Measurements from ENCODE around the gene HAT1. TPM values are rescaled to one million over a fixed set of nuclear protein-coding genes. Genes with fewer than 3 reads are reported as not detected.
"Not testable (repeated sequence)": the region's sequence is repeated elsewhere in the genome, so short reads cannot be mapped to it uniquely, and the experiment has no call there.

HAT1 gene
- total RNA-seq, 1 donor from 2014 or later, result 30.0 TPM

DNA sequence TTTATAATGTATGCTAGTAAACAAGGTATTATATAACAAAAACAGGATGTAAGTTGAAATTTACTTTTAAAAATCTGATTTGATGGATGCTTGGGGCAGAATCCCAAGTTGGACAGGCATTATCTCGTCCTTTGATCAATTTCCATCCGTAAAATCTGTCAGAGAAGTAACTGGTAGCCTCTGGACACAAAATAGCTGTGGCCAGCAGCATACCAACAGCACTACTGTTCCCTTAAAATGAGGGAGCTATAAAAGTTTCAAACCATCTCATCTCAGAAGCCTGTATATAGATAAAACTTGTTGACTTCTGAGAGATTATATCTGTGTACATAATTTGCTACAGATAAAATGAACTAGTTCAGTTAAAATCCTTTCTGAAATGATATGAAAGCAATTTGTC lies 62.8 kb downstream of the HAT1 start:
- no peaks in the 10 kb centered on the region for H3K27me3 ChIP-seq
- intact Hi-C loops (cut with DNase I), result no loop called here
- TF ChIP-seq POLR2A (IDR thresholded peaks at IDR 0.05), result no peak
- no peak for TF ChIP-seq POLR2AphosphoS5 (IDR thresholded peaks at IDR 0.05; ENCODE audit: insufficient read depth in 1 of 2, low read depth in 1 of 2)
- no peak for TF ChIP-seq CTCF (IDR thresholded peaks at IDR 0.05)

DNA sequence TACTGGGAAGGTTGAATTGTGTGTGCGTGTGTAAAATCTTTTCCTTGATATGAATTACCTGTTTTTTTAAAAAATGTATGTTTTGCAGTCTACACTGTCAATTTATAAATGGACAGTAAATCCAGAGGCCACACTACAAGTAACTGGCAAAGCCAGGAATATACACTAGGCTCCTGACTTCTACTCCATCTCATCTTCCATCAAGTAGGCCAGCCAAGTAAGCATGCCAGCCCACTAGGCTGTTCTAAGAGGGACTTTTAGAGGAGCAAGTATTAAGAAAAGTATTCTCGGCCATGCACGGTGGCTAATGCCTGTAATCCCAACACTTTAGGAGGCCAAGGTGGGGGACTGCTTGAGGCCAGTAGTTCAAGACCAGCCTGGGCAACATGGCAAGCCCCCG lies 64.5 kb downstream of the HAT1 start:
- intact Hi-C loops (cut with DNase I), result no loop called here
- H3K4me1 ChIP-seq, result no peaks in the 10 kb centered on the region
- no peak for DNase-seq (ENCODE audit: extremely low spot score in 2 of 2)
- peaks cover 0 to 5% of the 10 kb centered on the region in 2 donors for H3K36me3 ChIP-seq
- no peak overlapping the region for H3K4me3 ChIP-seq
- H3K27ac ChIP-seq, result no peak overlapping the region
- no peaks in the 10 kb centered on the region for H3K9me3 ChIP-seq
- H3K27me3 ChIP-seq, result no peaks in the 10 kb centered on the region
- no peak for TF ChIP-seq POLR2AphosphoS5 (IDR thresholded peaks at IDR 0.05; ENCODE audit: insufficient read depth in 1 of 2, low read depth in 1 of 2)
- no peak for TF ChIP-seq CTCF (IDR thresholded peaks at IDR 0.05)
- TF ChIP-seq POLR2A (IDR thresholded peaks at IDR 0.05), result no peak

More for the DNA sequence above, 62.8 kb downstream of the HAT1 start:
- H3K27ac ChIP-seq, result no peak overlapping the region
- H3K4me1 ChIP-seq, result no peaks in the 10 kb centered on the region
- H3K36me3 ChIP-seq, result peaks cover 0 to 15% of the 10 kb centered on the region in 2 donors
- no peaks in the 10 kb centered on the region for H3K9me3 ChIP-seq
- no peak overlapping the region for H3K4me3 ChIP-seq
- DNase-seq (ENCODE audit: extremely low spot score in 2 of 2), result no peak

GRCh38 chr2:171991027-171991426 lies 68.8 kb downstream of the HAT1 start:
- intact Hi-C loops (cut with DNase I), result no loop called here
- Histone ChIP-seq H3K27ac (no peak overlapping the region), H3K27me3 (no peaks in the 10 kb centered on the region), H3K4me3 (no peak overlapping the region), H3K36me3 (no peaks in the 10 kb centered on the region), H3K4me1 (no peaks in the 10 kb centered on the region), H3K9me3 (no peaks in the 10 kb centered on the region)
- no peak for DNase-seq (ENCODE audit: extremely low spot score in 2 of 2)
- TF ChIP-seq CTCF (IDR thresholded peaks at IDR 0.05) (no peak), POLR2A (IDR thresholded peaks at IDR 0.05) (no peak), POLR2AphosphoS5 (IDR thresholded peaks at IDR 0.05; ENCODE audit: insufficient read depth in 1 of 2, low read depth in 1 of 2) (no peak)

DNA sequence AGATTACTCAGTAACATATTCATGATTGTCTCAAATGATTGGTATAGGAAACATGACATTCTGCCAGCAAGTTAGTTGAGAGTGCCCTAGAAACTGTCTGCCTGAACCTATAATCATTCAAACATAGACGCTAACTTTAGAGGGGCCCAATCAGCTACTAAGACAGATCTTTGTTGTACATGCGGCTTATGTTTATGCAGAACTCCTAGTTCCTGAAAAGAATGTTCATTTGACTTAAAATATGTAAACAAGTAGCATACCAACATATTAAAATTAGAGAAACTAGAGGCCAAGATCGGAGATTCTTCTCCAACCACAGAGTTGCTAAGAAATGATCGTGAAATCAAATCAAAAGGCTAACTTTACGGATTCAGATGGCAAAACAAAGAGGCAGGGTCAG lies 73.3 kb downstream of the HAT1 start:
- no peaks in the 10 kb centered on the region for H3K27me3 ChIP-seq
- no peak overlapping the region for H3K27ac ChIP-seq
- no peak for DNase-seq (ENCODE audit: extremely low spot score in 2 of 2)
- H3K36me3 ChIP-seq, result no peaks in the 10 kb centered on the region
- H3K9me3 ChIP-seq, result no peaks in the 10 kb centered on the region
- no peak overlapping the region for H3K4me3 ChIP-seq
- peaks cover 13% of the 10 kb centered on the region for H3K4me1 ChIP-seq
- TF ChIP-seq CTCF (IDR thresholded peaks at IDR 0.05) (no peak), POLR2A (IDR thresholded peaks at IDR 0.05) (no peak), POLR2AphosphoS5 (IDR thresholded peaks at IDR 0.05; ENCODE audit: insufficient read depth in 1 of 2, low read depth in 1 of 2) (no peak)
- intact Hi-C loops (cut with DNase I), result no loop called here

DNA sequence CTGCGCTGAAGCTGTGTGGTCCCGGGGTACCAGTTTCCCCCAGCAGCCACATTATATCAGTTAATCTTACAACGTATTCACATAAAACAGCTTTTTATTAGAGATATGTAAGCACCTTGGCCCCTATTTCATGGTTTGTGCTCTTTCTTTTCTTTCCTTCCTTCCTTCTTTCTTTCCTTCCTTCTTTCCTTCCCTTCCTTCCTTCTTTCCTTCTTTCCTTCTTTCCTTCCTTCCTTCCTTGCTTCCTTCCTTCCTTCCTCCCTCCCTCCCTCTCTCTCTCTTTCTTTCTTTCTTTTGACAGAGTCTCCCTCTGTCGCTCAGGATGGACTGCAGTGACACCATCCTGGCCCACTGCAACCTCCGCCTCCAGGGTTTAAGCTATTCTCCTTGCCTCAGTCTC lies 73.8 kb downstream of the HAT1 start:
- H3K36me3 ChIP-seq, result no peaks in the 10 kb centered on the region
- intact Hi-C loops (cut with DNase I), result no loop called here
- no peak overlapping the region for H3K27ac ChIP-seq
- H3K9me3 ChIP-seq, result no peaks in the 10 kb centered on the region
- H3K4me3 ChIP-seq, result no peak overlapping the region
- H3K27me3 ChIP-seq, result no peaks in the 10 kb centered on the region
- TF ChIP-seq CTCF (IDR thresholded peaks at IDR 0.05) (no peak), POLR2AphosphoS5 (IDR thresholded peaks at IDR 0.05; ENCODE audit: insufficient read depth in 1 of 2, low read depth in 1 of 2) (no peak), POLR2A (IDR thresholded peaks at IDR 0.05) (no peak)
- no peak for DNase-seq (ENCODE audit: extremely low spot score in 2 of 2)
- peaks cover 16% of the 10 kb centered on the region for H3K4me1 ChIP-seq

GRCh38 chr2:171997031-171997430 lies 74.8 kb downstream of the HAT1 start:
- H3K27ac ChIP-seq; H3K36me3 ChIP-seq; H3K9me3 ChIP-seq; intact Hi-C loops (cut with DNase I); H3K27me3 ChIP-seq; H3K4me3 ChIP-seq; DNase-seq (ENCODE audit: extremely low spot score in 2 of 2): not testable (repeated sequence)
- peaks cover 16% of the 10 kb centered on the region for H3K4me1 ChIP-seq
